ENCODE results near the gene HES4.
"Not testable (repeated sequence)": the region's sequence is repeated elsewhere in the genome, so short reads cannot be mapped to it uniquely, and the experiment has no call there.

Gene HES4

DNA sequence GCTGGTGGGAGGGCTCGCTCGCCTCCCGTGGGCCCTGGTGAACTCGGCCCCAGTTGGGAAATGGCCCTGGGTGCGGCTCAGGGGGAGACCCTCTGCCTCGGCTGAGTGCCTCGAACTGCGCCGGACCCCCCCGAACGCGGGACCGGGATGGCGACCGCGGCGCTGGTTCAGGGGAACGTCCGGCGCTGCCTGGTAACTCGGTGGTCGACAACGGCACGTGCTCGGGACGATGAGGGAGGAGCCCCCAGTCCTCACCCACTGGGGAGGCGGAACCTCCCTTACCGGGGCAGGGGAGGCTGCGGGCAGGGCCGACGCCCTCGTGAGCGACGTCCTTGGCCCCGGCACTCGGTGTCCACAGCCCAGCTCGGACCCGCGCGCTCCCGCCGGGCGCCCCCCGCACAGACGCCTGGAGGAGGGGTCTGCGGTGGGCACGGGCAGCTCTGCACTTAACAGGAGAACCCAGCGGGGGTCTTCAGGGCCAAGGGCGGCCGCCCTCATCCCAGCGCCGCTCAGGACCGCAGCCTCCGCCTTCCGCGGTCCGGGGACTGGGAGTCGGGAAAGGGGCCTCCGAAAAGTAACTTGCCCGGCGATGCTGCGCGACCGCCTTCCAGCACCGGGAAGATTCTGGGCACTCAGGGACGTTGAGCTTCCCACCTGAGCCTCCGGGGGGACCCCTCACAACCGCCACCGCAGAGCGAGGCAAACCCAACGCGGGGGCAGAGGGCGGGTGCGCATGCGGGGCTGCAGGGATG lies 1.7 kb downstream of the HES4 start:
- DNase-seq: peak; percentile 39

DNA sequence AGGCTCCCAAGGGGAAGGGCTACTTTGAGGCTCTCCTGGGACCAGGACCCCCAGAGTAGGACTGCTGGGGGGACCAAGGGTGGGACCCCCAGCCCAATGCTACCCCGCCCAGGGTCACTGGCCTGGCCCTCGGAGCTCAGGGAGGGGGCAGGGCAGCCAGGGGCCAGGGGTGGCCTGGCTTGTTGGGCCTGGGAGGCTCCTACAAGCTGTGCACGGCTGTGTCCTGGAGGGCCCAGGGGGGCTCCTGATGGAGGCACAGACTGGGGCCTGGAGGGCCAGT lies 2.2 kb downstream of the HES4 start:
- DNase-seq: no peak

DNA sequence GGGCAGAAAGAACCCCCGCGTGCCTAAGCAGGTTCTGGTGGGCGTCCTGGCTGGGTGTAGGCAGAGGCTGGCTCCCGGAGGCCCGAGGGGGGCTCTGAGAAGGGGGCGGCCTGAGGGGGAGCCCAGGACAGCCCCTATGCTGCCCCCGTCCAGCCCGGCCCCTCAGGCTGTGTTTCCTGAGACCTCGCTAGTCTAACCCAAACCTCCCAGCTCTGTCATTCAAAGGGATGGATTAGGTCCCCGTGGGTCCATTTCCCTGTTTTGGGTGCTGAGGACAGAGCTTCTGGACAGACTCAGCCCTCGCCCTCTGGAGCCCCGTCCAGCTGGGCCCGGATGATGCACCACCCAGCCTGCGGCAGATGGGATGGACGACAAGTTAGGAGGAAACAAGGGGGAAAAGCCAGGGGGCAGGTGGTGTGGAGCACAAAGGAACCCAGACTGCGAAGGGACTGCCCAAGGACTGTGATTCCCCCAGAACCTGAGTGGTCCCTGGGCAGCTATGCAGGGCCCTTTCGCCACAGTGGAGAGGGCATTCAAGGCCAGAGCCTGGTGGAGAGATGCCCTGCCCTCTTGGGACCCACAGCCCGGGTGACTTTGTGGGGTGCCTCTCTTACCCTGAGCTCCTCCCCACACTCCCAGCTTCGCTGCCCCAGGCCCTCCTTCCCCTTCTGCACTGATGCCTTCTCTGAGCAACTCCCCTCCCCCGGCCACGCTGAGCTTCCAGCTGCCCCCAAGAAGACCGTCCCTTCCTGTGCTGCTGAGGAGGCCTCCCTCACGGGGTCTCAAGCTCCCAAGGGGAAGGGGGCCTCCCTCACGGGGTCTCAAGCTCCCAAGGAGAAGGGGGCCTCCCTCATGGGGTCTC lies 2.8 kb downstream of the HES4 start:
- no peak for DNase-seq

DNA sequence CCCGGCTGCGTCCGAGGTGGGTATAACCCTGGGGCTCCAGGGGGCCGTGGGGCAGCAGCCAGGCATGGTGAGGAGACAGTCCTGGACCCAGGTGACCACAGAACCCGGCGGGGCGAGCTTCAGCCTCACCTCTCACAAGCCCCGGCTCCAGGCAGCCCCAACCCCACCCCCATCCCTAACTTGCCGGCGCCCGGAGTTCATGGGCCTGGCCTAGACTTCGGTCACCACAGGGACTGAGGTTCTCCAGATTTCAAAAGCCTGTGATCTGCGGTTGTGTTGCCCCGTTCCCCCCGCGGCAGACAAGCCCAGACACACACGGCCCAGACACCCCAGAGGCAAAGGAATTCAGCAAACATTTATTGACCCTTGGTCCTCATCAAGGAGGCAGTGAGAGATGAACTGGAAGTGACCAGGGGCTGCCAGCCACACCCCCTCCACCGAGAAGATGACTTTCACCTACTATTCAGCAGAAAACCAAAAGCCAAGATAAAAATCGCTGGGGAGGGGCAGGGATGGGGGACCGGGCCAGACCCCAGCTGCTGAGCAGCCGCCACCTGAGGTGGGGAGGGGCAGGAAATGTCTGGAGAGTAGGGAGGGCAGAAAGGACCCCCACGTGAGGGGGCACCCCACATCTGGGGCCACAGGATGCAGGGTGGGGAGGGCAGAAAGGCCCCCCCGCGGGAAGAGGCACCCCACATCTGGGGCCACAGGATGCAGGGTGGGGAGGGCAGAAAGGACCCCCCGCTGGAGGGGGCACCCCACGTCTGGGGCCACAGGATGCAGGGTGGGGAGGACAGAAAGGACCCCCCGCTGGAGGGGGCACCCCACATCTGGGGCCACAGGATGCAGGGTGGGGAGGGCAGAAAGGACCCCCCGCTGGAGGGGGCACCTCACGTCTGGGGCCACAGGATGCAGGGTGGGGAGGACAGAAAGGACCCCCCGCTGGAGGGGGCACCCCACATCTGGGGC lies 3.9 kb downstream of the HES4 start:
- no peak for DNase-seq

DNA sequence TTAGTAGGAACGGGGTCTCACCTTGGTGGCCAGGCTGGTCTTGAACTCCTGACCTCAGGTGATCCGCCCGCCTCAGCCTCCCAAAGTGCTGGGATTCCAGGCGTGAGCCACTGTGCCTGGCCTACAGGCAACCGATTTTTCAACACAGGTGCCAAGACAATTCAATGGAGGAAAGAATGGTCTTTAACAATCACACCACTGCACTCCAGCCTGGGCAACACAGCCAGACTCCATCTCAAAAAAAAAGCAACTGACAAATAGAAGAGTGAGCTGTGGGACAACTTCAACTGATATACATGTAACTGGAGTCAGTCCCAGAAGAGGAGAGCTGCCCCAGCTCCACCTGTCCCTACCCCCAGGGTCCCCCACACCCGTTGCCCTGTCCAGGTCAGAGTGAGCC lies 5.4 kb downstream of the HES4 start:
- not testable (repeated sequence) for DNase-seq

DNA sequence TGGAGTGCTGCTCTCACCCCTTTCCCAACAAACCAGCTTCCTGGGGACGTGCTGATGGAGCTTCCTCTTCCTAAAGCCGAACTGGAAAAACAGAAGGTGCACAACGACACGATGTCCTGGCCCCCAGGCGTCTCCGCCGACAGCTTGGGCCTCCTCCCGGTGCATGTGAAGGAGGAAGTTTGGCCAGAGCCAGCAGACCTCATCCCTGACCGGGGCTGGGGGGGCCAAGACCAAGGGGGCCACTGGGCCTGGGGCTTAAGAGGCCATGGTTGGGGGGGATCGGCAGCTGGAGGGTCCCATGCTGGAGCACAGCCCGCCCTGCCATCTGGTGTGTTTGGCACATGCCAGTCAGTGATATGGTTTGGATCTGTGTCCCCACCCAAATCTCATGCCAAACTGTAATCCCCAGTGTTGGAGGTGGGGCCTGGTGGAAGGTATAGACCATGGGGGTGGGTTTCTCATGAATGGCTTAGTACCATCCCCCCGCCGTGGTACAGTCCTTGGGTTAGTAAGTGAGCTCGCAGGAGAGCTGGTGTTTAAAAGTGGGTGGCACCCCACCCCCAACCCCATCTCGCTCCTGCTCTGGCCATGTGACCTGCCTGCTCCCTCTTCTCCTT lies 6.4 kb downstream of the HES4 start:
- no peak for DNase-seq

DNA sequence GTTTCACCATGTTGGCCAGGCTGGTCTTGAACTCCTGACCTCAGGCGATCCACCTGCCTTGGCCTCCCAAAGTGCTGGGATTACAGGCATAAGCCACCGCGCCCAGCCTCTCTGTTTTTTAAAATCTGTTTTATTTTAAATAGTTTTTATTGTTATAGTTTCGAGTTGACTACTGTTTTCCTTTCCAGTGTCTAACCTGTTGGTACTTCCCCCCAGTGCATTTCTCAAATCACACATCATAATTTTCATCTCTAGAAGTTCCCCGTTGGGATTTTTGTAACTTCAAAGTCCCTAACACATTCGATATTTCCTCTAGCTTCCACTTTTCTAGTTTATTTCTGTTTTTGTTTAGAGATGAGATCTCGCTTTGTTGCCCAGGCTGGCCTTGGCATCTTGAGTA lies 7.5 kb downstream of the HES4 start:
- DNase-seq: no peak

DNA sequence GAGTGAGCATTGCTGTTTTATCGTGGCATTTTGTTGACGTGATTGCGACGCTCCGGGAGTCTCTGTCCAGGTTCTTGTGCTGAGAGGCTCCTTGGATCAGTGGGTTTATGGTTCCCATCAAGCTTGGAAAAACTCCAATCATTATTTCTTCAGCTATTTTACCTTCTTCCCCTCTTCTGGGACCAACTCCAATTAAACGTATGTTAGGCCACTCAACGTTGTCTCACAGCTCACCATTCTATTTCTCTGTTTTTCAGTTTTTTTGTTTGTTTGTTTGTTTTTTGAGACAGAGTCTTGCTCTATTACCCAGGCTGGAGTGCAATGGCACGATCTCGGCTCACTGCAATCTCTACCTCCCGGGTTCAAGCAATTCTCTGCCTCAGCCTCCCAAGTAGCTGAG lies 8.0 kb downstream of the HES4 start:
- no peak for DNase-seq

DNA sequence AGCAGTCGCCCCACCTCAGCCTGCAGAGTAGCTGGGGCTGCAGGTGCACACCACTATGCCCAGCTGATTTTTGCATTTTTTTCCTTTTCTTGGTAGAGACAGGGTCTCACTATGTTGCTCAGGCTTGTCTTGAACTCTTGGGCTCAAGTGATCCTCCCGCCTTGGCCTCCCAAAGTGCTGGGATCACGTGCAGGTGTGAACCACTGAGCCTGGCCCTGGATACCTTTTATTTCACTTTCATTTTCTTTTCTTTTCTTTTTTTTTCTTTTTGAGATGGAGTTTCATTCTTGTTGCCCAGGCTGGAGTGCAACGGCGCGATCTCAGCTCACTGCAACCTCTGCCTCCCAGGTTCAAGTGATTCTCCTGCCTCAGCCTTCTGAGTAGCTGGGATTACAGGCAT lies 8.6 kb downstream of the HES4 start:
- DNase-seq: not testable (repeated sequence)

DNA sequence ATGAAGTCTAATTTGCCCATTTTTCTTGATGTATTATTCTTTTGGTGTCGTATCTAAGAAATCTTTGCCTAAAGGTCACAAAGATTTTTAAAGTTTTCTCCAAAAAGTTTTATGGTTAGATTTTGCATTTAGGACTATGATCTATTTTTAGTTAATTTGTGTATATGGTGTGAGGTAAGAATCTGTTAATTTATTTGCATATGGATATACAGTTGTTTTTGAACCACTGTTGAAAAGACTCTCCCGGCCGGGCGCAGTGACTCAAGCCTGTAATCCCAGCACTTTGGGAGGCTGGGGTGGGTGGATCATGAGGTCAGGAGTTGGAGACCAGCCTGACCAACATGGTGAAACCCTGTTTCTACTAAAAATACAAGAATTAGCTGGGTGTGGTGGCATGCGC lies 11.8 kb downstream of the HES4 start:
- not testable (repeated sequence) for DNase-seq

DNA sequence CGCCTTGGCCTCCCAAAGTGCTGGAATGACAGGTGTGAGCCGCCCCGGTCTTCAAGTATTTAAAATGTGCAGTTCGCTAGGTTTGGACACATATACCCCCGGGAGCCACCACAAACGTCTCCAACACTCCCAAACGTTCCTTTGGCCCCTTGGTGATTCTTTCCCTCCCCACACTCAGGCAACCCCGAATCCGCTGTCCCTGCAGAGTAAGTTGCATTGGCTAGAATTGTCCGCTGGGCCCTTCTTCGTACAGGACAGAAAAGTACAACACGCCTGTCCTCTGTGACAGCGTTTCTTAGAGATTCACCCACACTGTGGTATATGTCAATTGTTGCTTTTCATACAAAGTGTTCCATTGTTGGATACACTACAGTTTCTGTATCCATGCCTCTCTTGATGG lies 14.8 kb downstream of the HES4 start:
- no peak for DNase-seq

DNA sequence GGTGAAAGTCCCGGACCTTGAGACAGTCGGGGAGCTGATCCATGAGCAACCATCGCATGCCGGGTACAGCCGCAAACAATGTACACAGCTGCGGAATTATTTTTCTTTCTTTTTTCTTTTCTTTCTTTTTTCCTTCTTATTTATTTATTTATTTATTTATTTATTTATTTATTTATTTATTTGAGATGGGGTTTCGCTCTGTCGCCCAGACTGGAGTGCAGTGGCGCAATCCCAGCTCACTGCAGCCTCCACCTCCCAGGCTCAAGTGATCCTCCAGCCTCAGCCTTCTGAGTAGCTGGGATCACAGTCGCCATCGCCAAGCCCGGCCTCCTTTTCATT lies 15.5 kb downstream of the HES4 start:
- DNase-seq: no peak

DNA sequence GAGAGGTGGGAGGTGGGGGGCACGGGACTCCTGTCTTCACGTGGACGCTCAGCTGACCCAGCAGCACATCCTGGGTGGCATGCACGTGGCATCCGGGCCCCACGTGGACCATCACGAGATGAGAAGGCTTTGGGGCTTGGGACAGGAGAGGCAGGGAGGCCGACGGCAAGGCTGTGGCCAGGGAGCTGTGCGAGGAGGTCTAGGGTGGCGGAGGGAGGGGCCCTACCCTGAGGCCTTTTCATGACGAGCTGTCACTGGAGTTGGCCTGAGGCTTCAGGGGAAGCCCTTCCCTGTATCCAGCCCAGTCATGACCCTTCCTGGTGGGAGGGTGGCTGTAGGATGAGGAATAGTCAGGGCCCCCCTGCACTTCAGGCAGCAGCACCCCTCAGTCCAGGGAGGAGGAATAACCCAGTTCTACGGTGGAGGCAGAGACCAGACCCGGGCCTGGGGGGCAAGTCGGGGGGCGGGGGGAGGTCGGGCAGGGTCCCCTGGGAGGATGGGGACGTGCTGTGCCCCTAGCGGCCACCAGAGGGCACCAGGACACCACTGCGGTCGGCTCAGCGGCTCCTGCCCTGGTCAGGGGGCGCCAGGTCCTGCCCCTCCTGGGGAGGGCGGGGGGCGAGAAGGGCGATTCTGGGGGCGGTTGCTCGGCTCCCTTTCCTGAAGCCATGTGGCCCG lies 16.0 kb downstream of the HES4 start:
- peak; percentile 69 for DNase-seq

DNA sequence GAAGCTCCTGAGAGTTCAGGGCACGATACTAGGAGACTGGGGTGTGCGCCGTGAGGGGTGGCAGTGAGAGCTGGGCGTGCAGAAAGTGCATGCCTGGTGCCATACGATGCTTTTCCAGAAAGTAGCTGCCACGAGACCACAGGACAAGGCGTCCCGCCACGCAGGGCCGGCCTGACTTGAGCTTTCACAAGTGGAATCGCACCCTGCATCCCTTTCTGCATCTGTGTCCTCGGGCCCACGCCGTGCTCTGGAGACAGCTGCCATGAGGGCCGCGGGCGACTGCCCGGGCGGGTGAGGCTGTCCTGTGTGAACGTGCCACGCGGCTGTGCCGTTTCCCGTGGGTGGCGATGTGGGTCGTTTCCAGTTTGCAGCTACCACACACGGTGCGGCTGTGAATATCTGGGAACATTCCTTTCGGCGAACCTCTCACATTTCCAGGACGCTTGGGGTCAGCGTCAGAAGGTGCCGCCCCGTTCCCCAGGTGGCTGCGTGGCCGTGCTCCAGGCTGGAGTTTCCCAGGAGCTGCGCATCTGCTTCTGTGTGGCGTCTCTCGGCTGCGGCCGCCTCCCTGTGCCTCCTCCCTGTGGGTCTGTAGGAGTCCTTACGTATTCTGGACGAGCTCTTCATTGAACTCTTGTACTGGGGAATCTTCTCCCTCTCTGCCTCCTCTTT lies 17.0 kb downstream of the HES4 start:
- DNase-seq: no peak

DNA sequence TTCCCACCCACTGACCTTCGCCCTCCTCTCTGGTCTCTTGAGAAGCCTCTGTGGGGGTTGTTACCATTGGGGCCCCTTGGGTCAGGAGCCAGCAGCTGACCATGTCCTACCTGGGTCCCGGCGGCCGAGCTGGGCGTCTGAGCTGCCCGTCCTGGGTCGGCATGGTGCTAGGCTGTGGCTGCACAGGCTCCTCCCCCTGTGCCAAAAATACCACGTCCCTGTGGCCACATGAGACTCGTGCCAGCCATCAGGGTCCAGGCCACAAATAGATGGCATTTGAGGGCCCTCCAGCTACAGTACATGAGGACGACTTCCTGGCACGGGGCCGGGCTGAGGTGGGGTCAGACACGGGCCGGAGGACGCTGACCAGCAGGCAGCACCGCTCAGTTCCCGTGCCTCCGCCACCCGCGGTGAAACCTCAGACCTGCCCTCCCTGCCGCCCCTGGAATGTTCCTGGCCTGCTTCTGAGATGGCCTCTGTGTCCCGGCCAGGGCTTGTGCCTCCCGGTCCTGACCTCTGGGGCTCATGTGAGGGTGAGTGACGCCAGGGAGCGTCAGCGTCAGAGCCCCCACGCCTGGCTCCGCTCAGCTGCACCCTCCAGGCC lies 17.8 kb downstream of the HES4 start, which contains the start of gene PERM1:
Gene PERM1 (minus strand): TSS at position 139 of the 604 bp plus-strand sequence. CDS start 1,064 bp downstream, outside the sequence.
- DNase-seq: peak; percentile 59

DNA sequence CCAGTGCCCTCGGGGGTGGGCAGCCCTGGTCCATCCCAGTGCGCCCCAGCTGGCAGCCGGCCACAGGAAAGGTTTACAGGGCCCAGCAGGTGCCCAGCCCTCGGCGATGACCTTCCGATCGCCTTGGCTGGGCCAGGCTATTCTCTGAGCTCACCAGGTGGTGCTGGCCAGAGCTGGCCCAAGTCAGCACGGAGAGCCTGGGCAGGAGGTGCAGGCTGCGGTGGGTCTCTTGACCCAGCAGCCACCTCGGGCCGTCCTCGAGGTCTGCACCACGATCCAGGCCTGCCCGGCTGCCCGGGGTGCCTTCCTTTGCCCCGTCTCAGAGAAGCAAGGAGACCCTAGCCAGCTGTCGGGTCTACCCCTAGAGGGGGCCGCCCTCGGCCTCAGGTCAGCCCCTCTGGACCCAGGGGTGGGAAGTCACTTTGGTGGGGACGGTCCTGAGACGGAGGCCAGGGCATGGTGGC lies 18.4 kb downstream of the HES4 start:
- peak; percentile 18 for DNase-seq

DNA sequence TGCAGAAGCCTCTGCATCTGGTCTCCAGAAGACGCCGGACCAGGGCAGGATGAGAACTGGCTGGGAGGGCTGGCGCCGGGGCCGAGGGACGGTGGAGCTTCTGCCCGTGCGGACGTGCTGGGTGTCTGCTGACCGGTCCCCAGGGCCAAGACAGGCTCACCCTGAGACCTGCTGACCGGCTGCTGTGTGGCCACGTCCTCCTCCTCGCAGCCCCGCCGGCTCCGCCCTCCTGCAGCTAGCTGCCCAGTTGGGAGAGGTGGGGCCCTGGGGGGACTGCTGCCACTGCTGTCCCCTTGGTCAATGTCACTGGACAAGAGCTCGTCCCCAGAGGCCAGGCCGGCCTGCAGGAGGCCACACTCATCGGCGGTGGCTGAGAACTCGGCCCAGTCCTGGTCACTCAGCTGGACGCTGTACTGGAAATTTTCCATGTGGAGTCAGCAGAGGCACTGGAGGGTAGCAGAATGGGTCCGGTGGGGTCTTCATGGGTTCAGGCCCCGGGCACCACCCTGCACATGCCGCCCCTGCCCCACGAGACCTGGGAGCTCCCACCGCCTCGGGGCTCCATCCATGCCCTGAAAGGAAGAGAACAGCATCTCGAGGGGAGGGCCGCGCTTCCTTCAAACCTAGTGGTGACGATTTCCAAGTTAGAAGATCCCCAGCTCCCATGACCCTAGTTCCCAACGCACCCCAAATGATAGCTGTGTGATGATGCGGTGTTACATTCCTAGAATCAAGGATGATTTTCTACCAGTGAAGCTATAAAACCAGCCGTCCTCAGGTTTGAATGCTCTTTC lies 19.1 kb downstream of the HES4 start:
- peak; percentile 23 for DNase-seq

DNA sequence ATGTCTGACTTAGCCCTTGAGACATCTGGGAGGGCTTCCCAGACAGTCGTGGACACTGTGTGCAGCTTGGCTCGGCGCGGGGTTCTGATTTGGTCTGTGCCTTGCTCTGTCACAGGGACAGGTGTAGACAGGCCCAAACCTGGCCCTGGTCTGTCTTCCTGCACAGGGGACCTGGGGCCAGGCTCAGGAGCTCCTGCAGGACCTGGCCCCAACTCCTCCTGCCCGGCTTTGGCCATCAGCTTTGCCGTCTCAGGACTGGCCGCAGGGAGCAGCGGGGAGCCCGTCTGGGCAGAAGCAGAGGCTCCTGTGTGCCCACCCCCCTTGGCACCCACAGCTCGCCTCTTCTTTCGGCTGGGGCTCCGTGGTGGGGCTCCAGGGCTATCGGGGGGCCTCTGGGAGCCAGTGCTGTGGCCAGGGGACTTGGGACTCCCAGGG lies 19.7 kb downstream of the HES4 start:
- no peak for DNase-seq

DNA sequence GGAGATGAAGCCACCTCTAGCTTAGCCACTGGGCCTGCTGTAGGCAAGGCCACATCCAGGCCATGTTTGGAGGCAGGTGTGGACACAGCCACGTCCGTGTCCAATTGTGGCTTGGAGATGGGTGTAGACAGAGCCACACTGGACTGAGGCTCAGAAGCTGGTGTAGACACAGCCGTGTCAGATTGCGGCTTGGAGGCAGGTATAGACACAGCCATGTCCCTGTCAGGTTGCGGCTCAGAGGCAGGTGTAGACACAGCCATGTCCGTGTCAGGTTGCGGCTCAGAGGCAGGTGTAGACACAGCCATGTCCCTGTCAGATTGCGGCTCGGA lies 20.2 kb downstream of the HES4 start:
- no peak for DNase-seq

Measured in femur (tissue), 1 donor.